ENCODE results near the gene NR4A1. TPM values are rescaled to one million over a fixed set of nuclear protein-coding genes. Genes with fewer than 3 reads are reported as not detected.

The NR4A1 gene
- total RNA-seq, 1 experiment from 2014 or later, result 25.8 TPM

DNA sequence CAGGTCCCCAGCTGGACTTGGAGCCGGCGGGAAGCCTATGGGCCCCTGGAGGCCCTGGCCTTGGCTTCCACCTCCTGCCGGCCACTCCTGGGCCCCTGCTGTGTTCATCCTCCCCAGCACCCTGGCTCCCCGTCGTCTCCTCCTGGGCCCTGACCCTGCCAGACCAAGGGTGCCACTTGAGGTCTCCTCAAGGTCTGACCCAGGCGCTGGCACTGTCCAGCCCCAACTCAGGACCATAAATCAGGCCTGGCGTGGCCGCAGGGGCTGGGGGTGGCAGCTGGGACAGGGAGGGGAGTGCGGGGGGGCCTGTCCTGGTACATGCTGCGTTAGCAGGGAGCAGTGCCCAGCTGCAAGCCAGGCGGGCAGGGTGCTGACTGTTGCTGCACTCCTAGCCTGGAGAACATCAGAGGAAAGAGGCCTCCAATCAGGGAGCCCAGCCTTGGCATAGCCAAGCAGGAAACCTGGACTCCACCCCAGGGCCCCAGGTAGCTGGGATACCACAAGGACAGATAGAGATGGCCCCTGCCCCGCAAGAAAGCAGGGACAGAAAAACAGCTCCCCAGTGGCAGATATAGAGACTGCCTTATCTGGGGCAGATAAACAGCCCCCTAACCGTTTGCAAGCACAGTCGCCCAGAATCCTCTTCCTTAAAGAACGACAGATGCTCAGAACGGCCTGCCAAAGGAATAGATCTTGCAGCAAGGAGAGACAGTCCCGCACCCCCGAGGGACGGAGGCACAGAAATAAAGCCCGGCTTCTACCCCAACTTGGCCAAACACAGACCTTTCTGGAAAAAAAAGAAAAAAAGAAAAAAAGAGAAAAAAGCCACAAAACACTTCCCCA, 12.1 kb downstream of the NR4A1 start:
- Histone ChIP-seq H3T11ph (ENCODE audit: low read length) (no peak overlapping the region), H3K23ac (ENCODE audit: insufficient read length, low read depth, low read length) (no peak overlapping the region), H3K4ac (ENCODE audit: low read depth, low read length) (no peak overlapping the region), H3K4me1 (ENCODE audit: insufficient read depth, low read length) (no peaks in the 10 kb centered on the region), H2BK5ac (ENCODE audit: insufficient read length, low read length) (no peak overlapping the region), H3K9me3 (ENCODE audit: control insufficient read depth, low read depth, low read length) (no peaks in the 10 kb centered on the region), H3K9ac (ENCODE audit: extremely low read depth, insufficient read length, low read length) (no peak overlapping the region), H3K56ac (ENCODE audit: insufficient read length, low read depth, low read length) (no peak overlapping the region), H4K5ac (ENCODE audit: insufficient read length, low read depth, low read length) (no peak overlapping the region), H3K27ac (ENCODE audit: insufficient read length, low read depth, low read length) (no peak overlapping the region), H2BK15ac (ENCODE audit: low read depth, low read length) (no peak overlapping the region), H3K27me3 (ENCODE audit: insufficient read depth, low read length) (no peaks in the 10 kb centered on the region), H4K8ac (replicated peaks; ENCODE audit: insufficient read length, low read depth, low read length) (no peak overlapping the region), H3K18ac (ENCODE audit: insufficient read length, low read depth, low read length) (no peak overlapping the region), H3K4me2 (ENCODE audit: insufficient read depth, insufficient read length, low read length) (no peak overlapping the region), H3K23me2 (ENCODE audit: insufficient read length, low read depth, low read length, poor library complexity, severe bottlenecking) (no peaks in the 10 kb centered on the region), H2AFZ (ENCODE audit: low read length) (no peak overlapping the region), H4K20me1 (ENCODE audit: control insufficient read depth, insufficient read depth, insufficient read length) (no peaks in the 10 kb centered on the region), H2BK20ac (ENCODE audit: low read depth, low read length, poor library complexity, severe bottlenecking) (no peak overlapping the region), H3K79me1 (ENCODE audit: insufficient read depth, low read depth, low read length, poor library complexity, severe bottlenecking) (no peaks in the 10 kb centered on the region), H3K14ac (ENCODE audit: insufficient read depth, low read length) (no peak overlapping the region), H4K91ac (ENCODE audit: insufficient read length, low read depth, low read length) (no peak overlapping the region), H2BK12ac (ENCODE audit: insufficient read length, low read depth, low read length) (no peak overlapping the region), H2AK5ac (ENCODE audit: insufficient read length, low read length) (no peak overlapping the region), H3K79me2 (ENCODE audit: insufficient read depth, low read length) (no peaks in the 10 kb centered on the region), H2BK120ac (ENCODE audit: low read depth, low read length, poor library complexity, severe bottlenecking) (no peak overlapping the region)
- no CpG with 5 or more reads among the region's 20 CpGs for WGBS (ENCODE audit: extremely low coverage, insufficient read length, low lambda C conversion rate)
- Mint-ChIP-seq H3K4me3 (no peak overlapping the region), H3K4me1 (peaks cover 0 to 4% of the 10 kb centered on the region in 2 experiments; a peak in 1 of 4 replicates), H3K9me3 (no peaks in the 10 kb centered on the region), H3K36me3 (ENCODE audit: insufficient read depth in 1 of 3, low read depth in 3 of 3) (peaks cover 0 to 12% (median 7%) of the 10 kb centered on the region in 3 experiments; a peak in 1 of 7 replicates), H3K27ac (no peak overlapping the region; a peak in 1 of 7 replicates), H3K27me3 (ENCODE audit: low read depth) (peaks cover 33% of the 10 kb centered on the region)
- TF ChIP-seq, protein P1, sequence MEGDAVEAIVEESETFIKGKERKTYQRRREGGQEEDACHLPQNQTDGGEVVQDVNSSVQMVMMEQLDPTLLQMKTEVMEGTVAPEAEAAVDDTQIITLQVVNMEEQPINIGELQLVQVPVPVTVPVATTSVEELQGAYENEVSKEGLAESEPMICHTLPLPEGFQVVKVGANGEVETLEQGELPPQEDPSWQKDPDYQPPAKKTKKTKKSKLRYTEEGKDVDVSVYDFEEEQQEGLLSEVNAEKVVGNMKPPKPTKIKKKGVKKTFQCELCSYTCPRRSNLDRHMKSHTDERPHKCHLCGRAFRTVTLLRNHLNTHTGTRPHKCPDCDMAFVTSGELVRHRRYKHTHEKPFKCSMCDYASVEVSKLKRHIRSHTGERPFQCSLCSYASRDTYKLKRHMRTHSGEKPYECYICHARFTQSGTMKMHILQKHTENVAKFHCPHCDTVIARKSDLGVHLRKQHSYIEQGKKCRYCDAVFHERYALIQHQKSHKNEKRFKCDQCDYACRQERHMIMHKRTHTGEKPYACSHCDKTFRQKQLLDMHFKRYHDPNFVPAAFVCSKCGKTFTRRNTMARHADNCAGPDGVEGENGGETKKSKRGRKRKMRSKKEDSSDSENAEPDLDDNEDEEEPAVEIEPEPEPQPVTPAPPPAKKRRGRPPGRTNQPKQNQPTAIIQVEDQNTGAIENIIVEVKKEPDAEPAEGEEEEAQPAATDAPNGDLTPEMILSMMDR (conservative IDR thresholded peaks at IDR 0.05), result no peak
- DNase-seq, result no peak

Data from H9 (cell line).